IMR-90 (cell line): Measurements from ENCODE around the gene ABCC5. TPM values are rescaled to one million over a fixed set of nuclear protein-coding genes. Genes with fewer than 3 reads are reported as not detected.

Experiments used
- ATAC-seq: fragments of 200-7000 bp; cut with Tn5 transposase; 2 replicates; pipeline ENCODE4 v1.9.1; 2020; ENCODE audit warnings: low read depth, mild to moderate bottlenecking, moderate library complexity
- BruUV-seq: library from RNA; stranded (reverse); fragments of 400-500 nt; replicated peaks from 2 replicates; lab custom pipeline; 2021; lab: Mats Ljungman, UMichigan
- CTCF ChIA-PET: fragments of 300-600 bp; formaldehyde crosslinking; extraction: SDS; loops from one replicate; lab custom pipeline; 2021; ENCODE audit warnings: antibody characterized with exemption; lab: Yijun Ruan, JAX
- POLR2A ChIA-PET: fragments of 300-600 bp; sonication (Branson Sonifier 250); formaldehyde crosslinking; loops from one replicate; lab custom pipeline; 2022; ENCODE audit warnings: antibody characterized with exemption; ENCODE audit not compliant: unreplicated experiment; lab: Charles Lee
- DNase-seq: peaks from one replicate; pipeline ENCODE4 v3.0.0; 2013
- H2AFZ ChIP-seq: replicated peaks from 2 replicates; pipeline ENCODE3; 2013; ENCODE audit warnings: low read length, mild to moderate bottlenecking; ENCODE audit not compliant: poor library complexity
- H2AK5ac ChIP-seq: 2 replicates; pipeline ENCODE4 v1.6.1; 2013; ENCODE audit warnings: low read depth, low read length, inconsistent platforms
- H2AK9ac ChIP-seq: replicated peaks from 2 replicates; pipeline ENCODE3; 2013; ENCODE audit warnings: mild to moderate bottlenecking, low read depth, low read length, moderate library complexity; ENCODE audit not compliant: poor library complexity
- H2BK120ac ChIP-seq: 2 replicates; pipeline ENCODE4 v1.6.1; 2013; ENCODE audit warnings: low read depth, low read length, inconsistent platforms
- H2BK15ac ChIP-seq: 3 replicates; pipeline ENCODE4 v1.6.1; 2013; ENCODE audit warnings: low read depth, low read length, inconsistent platforms
- H2BK20ac ChIP-seq: 2 replicates; pipeline ENCODE4 v1.6.1; 2013; ENCODE audit warnings: low read depth, mild to moderate bottlenecking, inconsistent platforms, low read length, moderate library complexity
- H2BK5ac ChIP-seq: 2 replicates; pipeline ENCODE4 v1.6.1; 2013; ENCODE audit warnings: mild to moderate bottlenecking, low read depth, low read length, inconsistent platforms; ENCODE audit not compliant: poor library complexity, severe bottlenecking
- H3K14ac ChIP-seq: replicated peaks from 2 replicates; pipeline ENCODE4 v1.6.1; 2013; ENCODE audit warnings: low read depth, low read length, inconsistent platforms
- H3K18ac ChIP-seq: 2 replicates; pipeline ENCODE4 v1.6.1; 2013; ENCODE audit warnings: low read depth, low read length, control low read depth
- H3K23ac ChIP-seq: 2 replicates; pipeline ENCODE4 v1.6.1; 2013; ENCODE audit warnings: low read depth, low read length, inconsistent platforms
- H3K27ac ChIP-seq: 2 replicates; pipeline ENCODE4 v1.5.1; 2013; ENCODE audit warnings: mild to moderate bottlenecking, control low read depth, low read length; ENCODE audit not compliant: insufficient read depth
- H3K27me3 ChIP-seq: 2 replicates; pipeline ENCODE4 v1.6.1; 2013; ENCODE audit warnings: low read length; ENCODE audit not compliant: control insufficient read depth, insufficient read depth
- H3K36me3 ChIP-seq: 2 replicates; pipeline ENCODE4 v1.6.1; 2013; ENCODE audit warnings: low read length, mixed read lengths; ENCODE audit not compliant: control insufficient read depth, insufficient read depth
- H3K4ac ChIP-seq: 2 replicates; pipeline ENCODE4 v1.6.1; 2013; ENCODE audit warnings: low read depth, low read length, inconsistent platforms
- H3K4me1 ChIP-seq: 2 replicates; pipeline ENCODE4 v1.6.1; 2013; ENCODE audit warnings: low read length, mixed read lengths; ENCODE audit not compliant: control insufficient read depth, insufficient read depth
- H3K4me2 ChIP-seq: 2 replicates; pipeline ENCODE4 v1.6.1; 2013; ENCODE audit warnings: low read depth, mild to moderate bottlenecking, control low read depth, low read length, moderate library complexity
- H3K4me3 ChIP-seq: 2 replicates; pipeline ENCODE4 v1.5.1; 2013; ENCODE audit warnings: low read depth, mild to moderate bottlenecking, control low read depth, low read length, moderate library complexity; ENCODE audit not compliant: insufficient read depth
- H3K56ac ChIP-seq: 2 replicates; pipeline ENCODE4 v1.6.1; 2013; ENCODE audit warnings: low read length, inconsistent platforms; ENCODE audit not compliant: insufficient read depth; ENCODE audit errors: extremely low read depth
- H3K79me1 ChIP-seq, 2 experiments: 2 replicates each; pipeline ENCODE4 v1.6.1; 2013; ENCODE audit warnings: low read length in 2 of 2, inconsistent platforms in 1 of 2, low read depth in 1 of 2
- H3K9ac ChIP-seq: 2 replicates; pipeline ENCODE4 v1.6.1; 2013; ENCODE audit warnings: low read depth, low read length, control low read depth
- H3K9me1 ChIP-seq: 2 replicates; pipeline ENCODE4 v1.6.1; 2013; ENCODE audit warnings: low read length, inconsistent platforms; ENCODE audit not compliant: insufficient read depth
- H3K9me3 ChIP-seq: 2 replicates; pipeline ENCODE4 v1.6.1; 2013; ENCODE audit warnings: low read length; ENCODE audit not compliant: control insufficient read depth, insufficient read depth
- H4K20me1 ChIP-seq: 2 replicates; pipeline ENCODE4 v1.6.1; 2013; ENCODE audit warnings: low read length, inconsistent platforms; ENCODE audit not compliant: insufficient read depth
- H4K5ac ChIP-seq: 2 replicates; pipeline ENCODE4 v1.6.1; 2013; ENCODE audit warnings: mild to moderate bottlenecking, low read depth, low read length, control low read depth
- H4K8ac ChIP-seq, 2 experiments: 2 replicates each; pipeline ENCODE4 v1.6.1; 2013; ENCODE audit warnings: low read depth in 2 of 2, low read length in 2 of 2, control low read depth in 1 of 2, inconsistent platforms in 1 of 2
- H4K91ac ChIP-seq: 2 replicates; pipeline ENCODE4 v1.6.1; 2013; ENCODE audit warnings: low read depth, low read length, inconsistent platforms; ENCODE audit not compliant: insufficient read depth
- FOS ChIP-seq: fragments of 150-350 bp; IDR thresholded peaks from 2 replicates; pipeline ENCODE4 v1.6.1; 2016; ENCODE audit warnings: low read depth, low read length
- NFE2L2 ChIP-seq: fragments of 150-350 bp; IDR thresholded peaks from 2 replicates; pipeline ENCODE4 v1.6.1; 2016; ENCODE audit warnings: low read depth, mild to moderate bottlenecking, low read length
- POLR2A ChIP-seq: IDR thresholded peaks from 2 replicates; pipeline ENCODE4 v1.6.1; 2012; ENCODE audit warnings: mild to moderate bottlenecking, low read depth, low read length
- RAD21 ChIP-seq: IDR thresholded peaks from 2 replicates; pipeline ENCODE4 v1.6.1; 2012; ENCODE audit warnings: low read length, improper control_type of control experiment
- WGBS, 2 experiments: methylation state at CpG; one replicate each; pipeline versions ENCODE4 v1.1.5 to v1.1.7; 2013; ENCODE audit warnings: missing lambda C conversion rate in 2 of 2; ENCODE audit not compliant: insufficient read length in 1 of 2; ENCODE audit errors: extremely low coverage in 2 of 2; 5-methylcytosine and 5-hydroxymethylcytosine counted together
- dilution Hi-C: fragments of 300-500 bp; cut with HindIII; formaldehyde crosslinking; loops from one replicate; pipeline ENCODE4 v1.14.3; 2018; ENCODE audit warnings: low sequenced_read_pairs; ENCODE audit not compliant: unreplicated experiment
- in situ Hi-C: fragments of 300-500 bp; cut with MboI; formaldehyde crosslinking; loops from 3 replicates; pipeline ENCODE4 v1.14.3; 2019; ENCODE audit warnings: low sequenced_read_pairs, inconsistent platforms, mixed read lengths
- intact Hi-C: fragments of 100-400 bp; cut with micrococcal nuclease; formaldehyde crosslinking; loops from 2 replicates; pipeline ENCODE4 v1.10.0; 2022
- polyA plus RNA-seq, 3 experiments: library from polyadenylated mRNA; depleted of rRNA; stranded (reverse); fragments of >200 nt; gene quantifications; 2 replicates each; pipeline ENCODE4 v1.2.3, GENCODE V29; 2012; ENCODE audit warnings: low replicate concordance in 1 of 3
- total RNA-seq: library from RNA; depleted of rRNA; stranded (reverse); fragments of >200 nt; gene quantifications from 2 replicates; pipeline ENCODE4 v1.2.3, GENCODE V29; 2012

ABCC5 gene
- total and polyA plus RNA-seq, 2 of the 4 experiments (the other 2 are of a cell fraction): 8.4 to 17.7 TPM

GRCh38 chr3:183907176-183907575 lies 110.5 kb downstream of the ABCC5 start:
- TF ChIP-seq RAD21 (no peak), FOS (no peak), POLR2A (no peak), NFE2L2 (no peak)
- Histone ChIP-seq H3K4ac (no peak overlapping the region), H2AFZ (no peak overlapping the region), H2BK15ac (no peak overlapping the region), H3K9ac (no peak overlapping the region), H4K8ac (no peak overlapping the region), H3K4me1 (no peaks in the 10 kb centered on the region), H3K79me1 (no peaks in the 10 kb centered on the region), H2BK20ac (no peak overlapping the region), H2AK5ac (no peak overlapping the region), H3K4me3 (no peak overlapping the region), H3K27me3 (peaks cover 22% of the 10 kb centered on the region), H3K4me2 (no peak overlapping the region), H2AK9ac (no peak overlapping the region), H3K27ac (no peak overlapping the region), H2BK120ac (no peak overlapping the region), H3K23ac (no peak overlapping the region), H3K18ac (no peak overlapping the region), H3K9me3 (no peaks in the 10 kb centered on the region), H4K20me1 (no peaks in the 10 kb centered on the region), H2BK5ac (no peak overlapping the region), H3K36me3 (no peaks in the 10 kb centered on the region), H3K14ac (no peak overlapping the region), H3K9me1 (no peaks in the 10 kb centered on the region), H4K5ac (no peak overlapping the region), H3K56ac (no peak overlapping the region), H4K91ac (no peak overlapping the region)
- CTCF ChIA-PET: no interaction called here
- WGBS, 2 experiments: 67% methylated on average over 1 of the region's 6 CpGs; no CpG with 5 or more reads in 1 of the 2 experiments
- POLR2A ChIA-PET: no interaction called here
- ATAC-seq: no peak
- dilution Hi-C loops (no loop called here), intact Hi-C loops (no loop called here), in situ Hi-C loops (no loop called here)
- no peak for DNase-seq
- BruUV-seq: no TSS peak
